Stimulated activated CD4-positive, alpha-beta T cell treated with anti-CD3 and anti-CD28 coated beads, Interleukin-12 subunit alpha, Interleukin-12 subunit beta, amount 100 ng/mL, for 24 hours (primary cell): ENCODE data around the gene PGAM1.
"Not testable (repeated sequence)": the region's sequence is repeated elsewhere in the genome, so short reads cannot be mapped to it uniquely, and the experiment has no call there.

ENCODE experiments used
- DNase-seq, 2 experiments: peaks; one replicate each; pipeline ENCODE4 v3.0.0-alpha.2; 2020; ENCODE audit warnings: low read depth in 2 of 2

Gene PGAM1

DNA sequence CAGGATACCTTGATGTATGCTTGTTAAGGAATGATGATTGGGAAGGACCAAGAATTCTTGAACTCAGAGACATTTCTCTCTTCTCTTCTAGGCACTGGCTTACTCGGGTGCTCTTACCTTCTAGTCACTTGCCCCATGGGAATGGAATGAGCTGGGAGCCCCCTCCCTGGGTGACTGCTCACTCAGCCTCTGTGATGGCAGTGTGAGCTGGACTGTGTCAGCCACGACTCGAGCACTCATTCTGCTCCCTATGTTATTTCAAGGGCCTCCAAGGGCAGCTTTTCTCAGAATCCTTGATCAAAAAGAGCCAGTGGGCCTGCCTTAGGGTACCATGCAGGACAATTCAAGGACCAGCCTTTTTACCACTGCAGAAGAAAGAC is 30.7 kb downstream of the PGAM1 start:
- no peak for DNase-seq

- DNase-seq, result no peak
These were observed 33.1 kb downstream of the PGAM1 start for GRCh38 chr10:97459111-97459510.

GRCh38 chr10:97459933-97460332 is 33.9 kb downstream of the PGAM1 start:
- DNase-seq, result no peak

DNA sequence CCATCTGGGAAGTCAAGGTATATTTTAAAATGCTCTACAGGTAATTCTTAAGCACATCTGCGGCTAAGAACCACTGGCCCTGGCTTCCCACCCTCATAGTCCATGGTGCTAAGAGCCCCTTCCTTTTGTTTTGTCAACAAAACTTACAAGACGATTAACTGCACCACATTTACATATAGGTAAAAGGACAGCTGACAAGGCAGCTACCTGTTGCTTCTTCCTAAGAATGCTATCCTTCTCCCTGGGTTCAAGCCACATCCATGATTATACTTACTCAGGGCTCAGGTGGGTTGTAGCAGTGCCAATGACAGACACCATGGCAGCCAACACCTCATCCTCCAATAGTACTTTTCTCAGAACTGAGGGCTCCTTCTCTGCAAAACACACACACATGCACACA is 36.3 kb downstream of the PGAM1 start:
- no peak for DNase-seq

DNA sequence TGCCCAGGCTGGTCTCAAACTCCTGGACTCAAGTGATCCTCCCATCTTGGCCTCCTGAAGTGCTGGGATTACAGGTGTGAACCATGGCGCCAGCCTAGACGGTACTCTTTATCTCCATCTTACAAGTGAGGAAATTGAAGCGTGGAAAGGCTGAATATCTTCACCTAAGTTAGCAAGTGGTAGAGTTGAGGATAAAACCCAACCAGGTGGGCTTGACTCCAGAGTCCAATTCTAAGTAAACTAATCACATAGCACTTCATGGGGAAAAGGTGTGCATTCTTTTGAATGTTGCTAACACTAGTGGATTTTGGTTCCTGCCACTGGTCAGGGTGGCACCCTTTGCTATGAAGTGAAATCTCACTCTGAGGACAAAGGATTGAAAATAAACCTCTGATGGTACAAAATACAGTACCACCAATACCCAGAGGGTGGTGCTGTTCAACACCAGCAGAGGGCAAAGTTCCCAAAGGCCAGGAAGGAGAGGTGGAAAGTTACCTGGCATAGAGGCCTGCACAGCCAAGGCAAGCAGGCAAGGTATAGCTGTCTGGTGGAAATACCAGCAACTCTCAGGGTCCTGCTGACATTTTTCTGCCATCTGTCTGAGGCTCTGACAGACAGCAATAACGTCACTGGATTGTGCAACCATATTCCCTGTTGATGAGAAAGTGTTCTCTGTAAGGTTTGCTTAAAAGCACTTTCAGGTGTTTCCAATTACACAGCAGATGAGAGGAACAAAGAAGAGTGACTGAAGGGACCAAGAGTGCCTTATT is 37.6 kb downstream of the PGAM1 start:
- DNase-seq, result peak in 1 of 2 experiments; percentile 18

DNA sequence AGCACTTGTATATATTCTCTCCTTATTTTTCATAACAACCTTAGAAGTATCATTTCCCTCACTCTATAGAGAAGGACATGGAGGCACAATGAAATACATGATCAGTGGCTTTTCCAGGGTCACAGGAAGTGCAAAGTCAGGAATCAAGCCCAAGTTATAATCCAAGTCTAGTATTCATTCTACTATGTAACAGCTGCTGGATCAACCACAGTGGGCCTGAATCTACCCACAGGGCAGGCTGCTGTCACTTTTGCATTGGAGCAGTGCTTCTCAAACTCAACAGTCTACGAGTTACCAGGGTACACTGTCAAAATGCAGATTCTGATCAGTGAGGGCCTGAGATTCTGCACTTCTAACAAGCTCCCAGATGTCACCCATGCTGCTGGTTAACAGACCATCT is 38.2 kb downstream of the PGAM1 start:
- DNase-seq, result no peak

DNA sequence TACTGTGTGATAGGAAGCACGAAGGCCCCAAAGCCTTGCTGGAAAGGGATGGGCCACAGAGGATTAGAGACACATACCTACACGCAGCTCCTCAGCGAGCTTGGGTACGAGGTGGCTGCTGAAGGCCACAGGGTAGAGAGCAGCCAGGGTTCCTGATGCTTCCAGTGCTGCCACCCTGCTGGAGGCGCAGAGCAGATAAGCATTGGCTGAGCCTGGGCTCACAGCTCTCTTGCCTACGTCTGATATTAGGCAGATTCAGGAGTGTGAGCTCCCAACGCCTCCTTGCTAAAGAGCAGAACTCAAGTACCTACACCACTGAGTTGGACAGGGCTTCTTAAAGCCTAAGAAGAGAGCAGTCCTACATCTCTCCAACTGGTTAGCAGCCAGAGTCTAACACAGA is 40.0 kb downstream of the PGAM1 start:
- no peak for DNase-seq

DNA sequence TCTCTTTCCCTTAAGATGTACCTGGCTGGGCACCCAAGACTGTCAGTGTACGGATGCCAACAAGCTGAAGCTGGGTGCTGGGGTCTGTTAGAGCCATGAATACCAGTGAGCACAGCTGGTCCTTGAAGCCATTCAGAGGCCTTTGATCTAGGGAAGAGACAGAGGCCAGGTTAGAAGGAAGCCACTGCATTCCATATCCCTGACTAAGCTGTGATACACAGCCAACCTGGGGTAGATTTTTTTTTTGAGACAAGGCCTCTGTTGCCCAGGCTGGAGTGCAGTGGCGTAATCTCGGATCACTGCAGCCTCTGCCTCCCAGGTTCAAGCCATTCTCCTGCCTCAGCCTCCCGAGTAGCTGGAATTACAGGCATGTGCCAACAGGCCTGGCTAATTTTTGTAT is 40.8 kb downstream of the PGAM1 start:
- DNase-seq, result no peak

DNA sequence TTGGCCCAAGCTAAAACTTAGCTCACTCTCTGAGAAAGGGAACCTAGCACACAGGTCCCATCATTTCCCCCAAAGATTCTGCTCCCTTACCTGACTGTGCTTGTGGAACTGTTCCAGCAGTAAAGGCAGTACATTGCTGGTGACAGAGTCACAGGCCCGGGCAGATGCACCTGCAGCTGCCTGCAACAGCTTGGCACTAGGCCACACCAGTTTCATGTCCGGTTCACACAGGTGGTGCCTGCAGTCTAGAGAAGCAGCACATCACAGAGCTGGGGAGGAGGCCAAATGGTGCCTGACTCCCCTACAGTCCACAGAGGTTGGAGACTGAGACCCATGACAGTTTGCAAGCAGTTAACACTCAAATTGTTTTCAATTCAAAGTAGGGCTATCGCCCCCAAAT is 42.2 kb downstream of the PGAM1 start:
- DNase-seq, result no peak

GRCh38 chr10:97468781-97469180 is 42.8 kb downstream of the PGAM1 start:
- DNase-seq, result not testable (repeated sequence)

- no peak for DNase-seq
These were observed 48.9 kb downstream of the PGAM1 start for GRCh38 chr10:97474918-97475317.

DNA sequence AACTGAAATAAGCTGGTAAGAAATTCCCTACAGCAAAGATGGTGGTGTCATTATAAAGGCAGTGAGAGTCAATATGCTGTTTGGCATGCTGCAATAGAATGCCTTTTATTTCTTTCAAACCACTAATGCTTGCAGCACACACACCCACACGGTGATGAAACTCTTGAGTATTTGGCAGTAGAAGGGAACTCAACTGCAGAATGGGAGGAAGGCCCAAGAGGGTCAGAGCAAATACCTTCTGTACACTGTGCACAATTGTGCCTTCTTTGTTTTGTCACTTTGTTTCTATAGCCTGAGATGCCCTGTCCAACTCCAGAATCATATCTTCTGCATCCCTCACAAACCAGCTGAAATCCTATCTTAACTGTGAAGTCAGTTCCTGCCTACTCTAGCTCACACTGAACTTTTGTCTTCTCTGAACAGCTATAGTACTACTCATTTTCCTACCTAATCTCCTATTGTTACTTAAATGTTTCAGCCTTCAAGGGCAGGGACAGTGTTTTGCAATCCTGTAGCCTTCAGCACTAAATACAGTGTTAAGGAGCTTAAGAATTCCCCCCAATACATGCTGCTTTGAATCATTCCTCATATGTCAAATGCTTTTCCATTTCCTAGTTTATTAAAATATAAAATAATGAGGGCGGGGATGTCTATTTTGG is 50.1 kb downstream of the PGAM1 start:
- no peak for DNase-seq

DNA sequence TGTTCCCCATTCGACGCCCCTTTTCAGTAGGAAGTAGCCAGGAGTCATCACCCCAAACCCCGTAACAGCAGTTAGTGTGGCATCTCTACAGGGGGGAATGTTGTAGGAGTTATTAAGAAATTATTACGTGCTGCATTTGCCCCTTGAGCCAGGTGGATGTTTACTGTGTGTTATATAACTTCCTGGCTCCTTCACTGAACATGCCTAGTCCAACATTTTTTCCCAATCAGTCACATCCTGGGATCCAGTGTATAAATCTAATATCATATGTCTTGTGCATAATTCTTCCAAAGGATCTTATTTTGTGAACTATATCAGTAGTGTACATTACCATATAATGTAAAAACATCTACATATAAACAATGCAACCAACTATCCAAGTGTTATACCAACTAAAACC is 53.4 kb downstream of the PGAM1 start:
- not testable (repeated sequence) for DNase-seq

- DNase-seq, result no peak
These were observed 53.9 kb downstream of the PGAM1 start for GRCh38 chr10:97479939-97480338.

DNA sequence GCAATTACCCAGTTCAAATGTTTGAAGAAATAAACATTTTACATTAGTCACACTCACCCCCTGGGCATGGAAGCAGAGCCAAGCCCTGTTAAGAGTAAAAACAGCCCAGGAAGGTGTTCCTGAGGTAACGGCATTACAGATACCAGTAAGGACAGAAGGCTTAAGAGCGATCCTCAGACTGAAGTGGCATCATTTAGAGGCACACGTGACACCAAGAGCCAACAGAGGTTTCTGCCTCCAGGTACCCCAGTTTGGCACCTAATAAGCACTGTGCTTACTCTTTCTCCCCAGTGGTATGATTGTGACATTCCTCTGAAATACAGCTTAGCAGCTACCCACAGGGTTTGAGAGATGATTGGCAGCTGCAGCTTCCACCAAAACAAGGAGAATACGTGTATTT is 55.1 kb downstream of the PGAM1 start:
- no peak for DNase-seq

GRCh38 chr10:97482381-97482780 is 56.4 kb downstream of the PGAM1 start:
- DNase-seq, result no peak
